Measurements from ENCODE around the gene SAXO1.
"Not testable (repeated sequence)": the region's sequence is repeated elsewhere in the genome, so short reads cannot be mapped to it uniquely, and the experiment has no call there.

Gene SAXO1

GRCh38 chr9:19033015-19033414, at the start of gene SAXO1:
Gene SAXO1 (minus strand): TSS chr9:19033209. CDS start chr9:19032908, 301 bp downstream.
- no peak for DNase-seq

- no peak for DNase-seq
Observed at GRCh38 chr9:19074836-19075235, 41.8 kb upstream of the SAXO1 start.

GRCh38 chr9:19074229-19074628, 41.2 kb upstream of the SAXO1 start:
- no peak for DNase-seq

- DNase-seq: no peak
Observed at GRCh38 chr9:19057033-19057432, 24.0 kb upstream of the SAXO1 start.

GRCh38 chr9:19050637-19051591, 17.9 kb upstream of the SAXO1 start:
- DNase-seq: no peak

GRCh38 chr9:19049917-19050636, 17.1 kb upstream of the SAXO1 start:
- DNase-seq: peak; percentile 8

GRCh38 chr9:19048966-19049916, 16.2 kb upstream of the SAXO1 start, which contains the start of gene RRAGA:
Gene RRAGA (plus strand): TSS chr9:19049427. CDS start chr9:19049660, 233 bp downstream.
- peak; percentile 97 for DNase-seq

- no peak for DNase-seq
Observed at GRCh38 chr9:19036611-19037010, 3.6 kb upstream of the SAXO1 start.

GRCh38 chr9:19032406-19032805, 603 bp downstream of the SAXO1 start:
- no peak for DNase-seq

- no peak for DNase-seq
Observed at GRCh38 chr9:19030899-19031298, 2.1 kb downstream of the SAXO1 start.

GRCh38 chr9:19028835-19029451, 4.1 kb downstream of the SAXO1 start:
- peak; percentile 42 for DNase-seq

- no peak for DNase-seq
Observed at GRCh38 chr9:19027825-19028224, 5.2 kb downstream of the SAXO1 start.

- no peak for DNase-seq
Observed at GRCh38 chr9:19026375-19026774, 6.6 kb downstream of the SAXO1 start.

GRCh38 chr9:19023078-19023477, 9.9 kb downstream of the SAXO1 start:
- no peak for DNase-seq

GRCh38 chr9:19022206-19022605, 10.8 kb downstream of the SAXO1 start:
- no peak for DNase-seq

- not testable (repeated sequence) for DNase-seq
Observed at GRCh38 chr9:19021649-19022048, 11.4 kb downstream of the SAXO1 start.

- DNase-seq: no peak
Observed at GRCh38 chr9:19020886-19021455, 12.0 kb downstream of the SAXO1 start.

GRCh38 chr9:19018201-19018600, 14.8 kb downstream of the SAXO1 start:
- no peak for DNase-seq

GRCh38 chr9:19009391-19009965, 23.5 kb downstream of the SAXO1 start:
- DNase-seq: no peak

- no peak for DNase-seq
Observed at GRCh38 chr9:19000133-19000532, 32.9 kb downstream of the SAXO1 start.

- DNase-seq: no peak
Observed at GRCh38 chr9:18999173-18999785, 33.7 kb downstream of the SAXO1 start.
